HG03045 (cell line): Measurements from ENCODE around the gene IL10RA.

Source experiments
- ATAC-seq: cut with Tn5 transposase; IDR thresholded peaks from one replicate; pipeline ENCODE4 v1.9.1; 2021; ENCODE audit warnings: mild to moderate bottlenecking, moderate library complexity; ENCODE audit not compliant: unreplicated experiment

Gene IL10RA

DNA sequence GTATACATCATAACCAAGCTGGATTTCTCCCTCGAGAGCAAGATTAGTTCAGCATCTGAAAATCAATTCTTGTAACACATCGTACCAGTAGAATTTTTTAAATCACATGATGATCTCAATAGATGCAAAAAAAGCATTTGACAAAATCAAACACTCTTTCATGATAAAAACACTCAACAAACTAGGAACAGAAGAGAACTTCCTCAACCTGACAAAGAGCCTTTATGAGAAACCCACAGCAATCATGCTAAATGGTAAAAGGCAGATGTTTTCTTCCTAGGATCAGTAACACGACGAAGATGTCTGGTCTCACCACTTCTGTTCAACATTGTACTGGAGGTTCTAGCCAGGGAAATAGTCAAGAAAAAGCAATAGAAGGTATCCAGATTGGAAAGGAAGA lies 56.6 kb downstream of the IL10RA start:
- ATAC-seq: no peak

DNA sequence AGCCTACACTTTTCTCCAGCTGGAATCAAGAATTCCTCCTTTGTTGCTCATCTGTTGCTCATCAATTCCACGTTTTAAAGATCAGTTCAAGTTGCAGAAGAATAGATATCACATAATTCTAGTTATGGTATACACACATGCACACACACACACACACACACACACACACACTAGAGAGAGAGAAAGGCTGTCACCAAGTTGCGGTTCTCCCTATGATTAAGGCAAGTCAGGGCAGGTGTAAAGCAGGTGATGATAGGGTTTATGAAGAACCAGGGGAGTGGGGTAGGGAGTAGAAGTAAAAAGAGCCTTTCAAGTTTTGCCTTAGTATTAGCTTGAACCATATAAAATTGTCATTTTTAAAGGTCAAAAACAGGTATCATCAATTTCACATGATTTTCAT lies 59.0 kb downstream of the IL10RA start:
- ATAC-seq: no peak

DNA sequence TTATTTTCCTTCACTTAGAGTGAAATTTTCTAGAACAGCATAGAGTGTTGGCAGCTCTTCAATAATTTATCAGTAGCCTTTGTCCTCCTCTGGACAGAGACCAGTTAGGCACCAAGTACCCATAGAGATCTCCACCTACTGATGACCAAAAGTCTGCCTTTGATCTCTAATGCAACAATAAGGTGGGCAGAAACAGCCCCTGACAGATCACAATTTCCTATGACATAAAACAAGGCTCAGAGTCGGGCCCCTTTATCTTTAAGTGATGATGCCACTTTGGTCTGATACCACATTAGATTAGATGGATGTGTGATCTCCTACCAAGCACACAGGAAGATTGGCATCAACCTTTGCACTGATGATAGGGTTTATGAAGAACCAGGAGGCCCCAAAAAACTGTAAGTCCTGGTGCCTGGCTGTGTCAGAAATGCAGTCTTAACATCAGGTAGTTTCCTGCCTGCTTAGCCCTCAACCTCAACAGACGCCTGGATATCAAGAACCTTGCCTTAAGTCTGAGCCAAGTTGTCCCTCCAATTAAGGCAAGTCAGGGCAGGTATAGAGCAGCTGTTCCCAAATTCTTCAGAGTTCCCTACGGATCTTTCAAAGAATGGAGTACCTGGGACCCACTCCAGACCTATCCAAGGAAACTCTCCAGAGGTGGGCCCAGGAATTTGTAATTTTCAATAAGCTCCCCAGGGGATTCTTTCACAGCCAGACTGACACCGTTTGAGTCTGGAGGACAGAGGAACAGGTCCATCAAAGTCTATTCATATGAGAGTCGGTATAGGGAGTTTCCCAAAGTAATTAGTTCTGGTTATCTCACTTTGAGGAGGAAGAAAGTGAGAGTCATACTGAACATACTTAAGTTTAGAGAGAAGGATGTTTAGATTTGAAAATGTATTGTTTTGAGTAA lies 60.1 kb downstream of the IL10RA start:
- ATAC-seq: no peak

DNA sequence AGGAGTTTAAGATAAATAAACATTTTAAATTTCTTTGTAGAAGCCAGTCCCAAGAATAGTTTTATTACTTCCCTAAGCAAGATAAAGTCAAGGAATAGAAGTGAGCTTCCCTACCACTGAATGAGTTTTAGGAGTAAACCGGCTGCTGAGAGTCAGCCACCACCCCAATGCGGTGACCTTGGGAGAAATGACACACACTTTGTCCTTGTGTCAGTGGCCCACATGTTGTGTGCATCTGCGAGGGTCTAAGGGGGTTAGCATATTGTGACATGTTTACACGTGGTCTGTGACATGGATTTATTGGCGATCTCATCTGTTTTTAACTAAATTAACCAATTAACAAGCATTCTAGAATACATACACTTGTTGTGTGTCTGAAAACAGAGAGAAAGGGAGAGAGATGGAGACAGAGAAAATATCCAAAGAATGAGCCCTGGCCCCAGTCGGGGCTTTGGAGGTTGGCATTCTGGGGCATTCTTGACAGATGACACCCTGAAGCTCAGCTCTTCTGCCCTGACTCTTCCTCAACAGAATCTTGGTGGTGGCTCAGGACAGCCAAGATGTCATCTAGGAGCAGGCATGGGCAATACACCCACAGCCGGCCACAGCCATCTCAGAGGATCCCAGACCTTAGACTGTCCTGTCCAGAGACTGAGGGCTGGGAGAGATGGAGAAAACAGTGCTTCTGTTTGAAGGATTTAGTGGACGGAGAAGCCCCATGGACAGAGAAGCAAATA lies 60.9 kb downstream of the IL10RA start:
- no peak for ATAC-seq

DNA sequence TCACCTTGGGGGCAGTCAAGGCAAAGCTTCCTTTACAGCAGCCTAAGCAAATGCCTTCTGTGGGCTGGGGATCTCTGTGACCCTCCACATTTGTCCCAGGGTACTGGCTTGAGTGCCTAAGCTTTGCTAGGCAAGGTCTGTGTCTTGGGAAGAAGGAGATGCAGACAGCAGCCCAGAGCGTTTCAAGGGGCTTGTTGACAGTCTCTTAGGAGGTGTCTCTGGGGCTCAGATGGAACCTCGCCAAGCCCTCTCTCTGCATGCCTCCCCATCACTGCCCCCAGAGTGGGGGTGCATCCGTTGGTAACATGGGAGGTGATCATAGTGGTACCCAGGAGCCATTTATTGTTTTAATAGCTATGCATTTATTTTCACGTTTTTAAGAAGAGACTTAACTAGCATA lies 61.6 kb downstream of the IL10RA start:
- ATAC-seq: no peak

DNA sequence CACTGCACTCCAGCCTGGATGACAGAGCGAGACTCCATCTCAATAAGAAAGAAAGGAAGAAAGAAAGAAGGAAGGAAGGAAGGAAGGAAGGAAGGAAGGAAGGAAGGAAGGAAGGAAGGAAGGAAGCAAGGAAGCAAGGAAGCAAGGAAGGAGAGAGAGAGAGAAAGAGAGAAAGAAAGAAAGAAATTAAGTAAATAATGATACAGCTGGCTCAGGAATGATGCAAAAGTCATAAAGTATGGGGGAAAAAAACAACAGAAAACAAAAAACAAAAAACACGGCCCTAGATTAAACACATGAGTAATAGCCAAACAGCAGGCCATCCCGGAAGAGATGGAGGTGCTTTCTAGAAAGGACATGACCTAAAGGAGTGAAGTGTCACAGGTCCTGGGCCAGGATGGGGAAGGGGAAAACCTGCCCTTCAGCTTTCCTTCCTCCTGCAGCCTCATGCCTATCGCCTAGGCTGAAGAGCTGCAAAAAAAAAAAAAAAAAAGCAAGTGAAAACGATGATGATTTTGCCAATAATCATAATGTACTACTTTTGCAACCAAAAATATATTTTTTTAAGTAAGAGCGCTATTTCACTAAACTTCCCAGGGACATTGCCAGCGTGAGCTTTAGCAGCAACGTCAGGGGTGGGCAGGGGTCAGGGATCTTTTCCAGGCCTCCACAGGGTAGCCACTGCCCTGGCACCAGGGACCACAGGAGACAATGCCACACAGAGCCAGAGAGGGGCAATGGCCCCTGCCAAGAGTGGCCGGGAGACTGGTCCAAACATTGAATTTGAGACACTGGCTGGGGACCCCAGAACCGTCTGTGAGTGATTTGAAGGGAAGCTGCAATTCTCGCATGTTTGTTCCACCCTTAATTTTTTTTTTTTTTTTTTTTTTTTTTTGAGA lies 62.5 kb downstream of the IL10RA start:
- ATAC-seq: no peak

DNA sequence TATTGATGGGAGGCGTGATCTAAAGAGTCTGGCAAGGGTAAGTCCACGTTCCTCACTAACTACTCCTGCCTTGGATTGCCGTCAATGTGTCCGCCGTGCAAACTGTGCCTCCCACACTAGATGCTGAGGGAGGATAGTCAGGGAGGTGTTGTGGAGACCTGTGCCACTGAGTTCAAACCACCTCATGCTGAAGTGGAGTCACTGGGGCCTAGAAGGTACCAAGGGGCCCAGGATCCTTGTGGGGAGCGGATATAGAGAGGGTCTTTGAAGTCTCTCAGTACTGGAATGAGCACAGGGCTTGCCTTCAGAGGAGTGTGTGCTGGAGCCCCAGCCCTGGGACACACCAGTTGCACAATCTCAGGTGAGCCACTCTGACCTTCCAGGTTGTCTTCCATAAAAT lies 63.6 kb downstream of the IL10RA start:
- no peak for ATAC-seq

- ATAC-seq: no peak
These were observed 64.2 kb downstream of the IL10RA start for GRCh38 chr11:118050208-118050891.
